Testis (tissue), 3 donors: ENCODE results near the gene IFIT1B. TPM values are rescaled to one million over a fixed set of nuclear protein-coding genes. Genes with fewer than 3 reads are reported as not detected.

ENCODE experiments used
- DNase-seq: peaks from one replicate; pipeline ENCODE4 v3.0.0-alpha.2; 2019
- H3K27ac ChIP-seq, 2 donors: fragments of 200-600 bp; sonication (generic); one replicate each; pipeline ENCODE4 v1.5.1; 2019
- H3K27me3 ChIP-seq: fragments of 200-600 bp; sonication (generic); one replicate; pipeline ENCODE4 v1.5.1; 2019
- H3K36me3 ChIP-seq: fragments of 200-600 bp; sonication (generic); one replicate; pipeline ENCODE4 v1.5.1; 2017; ENCODE audit warnings: low read depth; ENCODE audit errors: missing control alignments
- H3K4me1 ChIP-seq: fragments of 200-600 bp; sonication (generic); one replicate; pipeline ENCODE4 v1.5.1; 2019
- H3K4me3 ChIP-seq, 2 donors: fragments of 200-600 bp; sonication (generic); one replicate each; pipeline ENCODE4 v1.5.1; 2017 to 2019
- H3K9me3 ChIP-seq: fragments of 200-600 bp; sonication (generic); one replicate; pipeline ENCODE4 v1.5.1; 2017
- CTCF ChIP-seq, 3 experiments: fragments of 450-650 bp in 2 of 3; fragments of 200-600 bp in 1 of 3; sonication (generic) in 1 of 3; IDR thresholded peaks; one replicate each; pipeline ENCODE4 v1.5.1; 2016 to 2019; ENCODE audit warnings: antibody characterized with exemption in 3 of 3, mild to moderate bottlenecking in 2 of 3, moderate library complexity in 1 of 3
- POLR2A ChIP-seq: fragments of 450-650 bp; IDR thresholded peaks from one replicate; pipeline ENCODE4 v1.6.1; 2017; ENCODE audit warnings: antibody characterized with exemption, mild to moderate bottlenecking, moderate library complexity
- WGBS, 2 donors: methylation state at CpG; one replicate each; pipeline ENCODE4 v1.1.5; 2018; 5-methylcytosine and 5-hydroxymethylcytosine counted together
- intact Hi-C: fragments of 100-400 bp; cut with DNase I; formaldehyde crosslinking; loops from one replicate; pipeline ENCODE4 v1.15.1; 2023; ENCODE audit warnings: low total_unique reads
- polyA plus RNA-seq: library from polyadenylated mRNA; stranded (reverse); fragments of 350-450 nt; fragmentation: Illumina TruSeq; extraction: RNeasy Lipid Tissue Mini Kit (QIAGEN cat#74804); gene quantifications from one replicate; pipeline ENCODE4 v1.2.3, GENCODE V29; 2014; ENCODE audit warnings: low read depth, low replicate concordance; ENCODE audit not compliant: insufficient read depth
- total RNA-seq, 2 donors: library from RNA; depleted of rRNA; stranded (reverse); fragments of >200 nt; gene quantifications; one replicate each; pipeline ENCODE4 v1.2.3, GENCODE V29; 2016

The IFIT1B gene
- total and polyA plus RNA-seq, 3 donors from 2014 or later: not detected

- Histone ChIP-seq H3K27ac (no peak overlapping the region), H3K36me3 (no peaks in the 10 kb centered on the region), H3K9me3 (no peaks in the 10 kb centered on the region), H3K4me1 (peaks cover 16% of the 10 kb centered on the region), H3K4me3 (no peak overlapping the region), H3K27me3 (no peaks in the 10 kb centered on the region)
- TF ChIP-seq CTCF (IDR thresholded peaks at IDR 0.05) (no peak), POLR2A (no peak)
- WGBS, 2 donors: 81 to 91% methylated on average over 4 of the region's 4 CpGs
- DNase-seq: no peak
- intact Hi-C loops: no loop called here
These were observed 25.1 kb upstream of the IFIT1B start for GRCh38 chr10:89352802-89353201.

DNA sequence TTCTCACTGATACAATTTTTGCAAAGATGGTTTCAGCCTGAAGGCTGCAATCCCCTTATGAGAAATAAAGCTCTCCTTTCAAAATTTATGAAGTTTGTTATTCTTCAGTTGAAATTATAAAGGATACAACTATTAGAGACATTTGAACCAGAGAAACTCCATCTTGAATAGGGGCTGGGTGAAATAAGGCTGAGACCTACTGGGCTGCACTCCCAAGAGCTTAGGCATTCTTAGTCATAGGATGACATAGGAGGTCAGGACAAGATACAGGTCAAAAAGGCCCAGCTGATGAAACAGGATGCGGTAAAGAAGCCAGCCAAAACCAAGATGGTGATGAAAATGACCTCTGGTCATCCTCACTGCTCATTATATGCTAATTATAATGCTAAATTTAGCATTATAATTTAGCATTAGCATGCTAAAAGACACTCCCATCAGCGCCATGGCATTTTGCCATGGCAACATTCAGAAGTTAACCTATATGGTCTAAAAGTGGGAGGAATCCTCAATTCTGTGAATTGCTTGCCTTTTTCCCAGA is 22.4 kb upstream of the IFIT1B start:
- DNase-seq: no peak
- H3K36me3 ChIP-seq: no peaks in the 10 kb centered on the region
- intact Hi-C loops: no loop called here
- H3K4me1 ChIP-seq: peaks cover 15% of the 10 kb centered on the region
- H3K27ac ChIP-seq: no peak overlapping the region
- TF ChIP-seq POLR2A (no peak), CTCF (IDR thresholded peaks at IDR 0.05) (no peak)
- no peaks in the 10 kb centered on the region for H3K9me3 ChIP-seq
- 85 to 93% methylated on average over 2 of the region's 2 CpGs for WGBS, 2 donors
- no peaks in the 10 kb centered on the region for H3K27me3 ChIP-seq
- H3K4me3 ChIP-seq: no peak overlapping the region

DNA sequence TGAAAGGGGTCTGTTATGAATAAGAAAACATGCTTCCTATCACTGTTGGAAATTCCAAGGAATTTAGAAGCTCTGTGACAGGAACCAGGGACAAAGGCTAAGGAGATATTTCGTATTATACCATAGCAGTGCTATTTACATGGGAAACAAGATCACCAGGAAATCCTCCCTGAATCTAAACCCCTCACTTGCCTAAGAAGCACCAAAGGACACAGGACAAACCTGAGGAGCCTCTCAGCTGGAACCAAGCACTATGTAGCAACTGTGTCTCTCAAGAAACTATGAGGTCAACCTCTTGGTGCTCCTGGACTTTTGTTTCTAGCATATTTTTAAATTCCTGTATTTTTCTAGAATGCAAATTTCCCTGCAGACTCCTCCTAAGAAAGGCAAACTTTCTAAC is 20.8 kb upstream of the IFIT1B start:
- H3K36me3 ChIP-seq: no peaks in the 10 kb centered on the region
- no peaks in the 10 kb centered on the region for H3K27me3 ChIP-seq
- TF ChIP-seq CTCF (IDR thresholded peaks at IDR 0.05) (no peak), POLR2A (no peak)
- no peaks in the 10 kb centered on the region for H3K9me3 ChIP-seq
- DNase-seq: no peak
- H3K4me3 ChIP-seq: no peak overlapping the region
- H3K4me1 ChIP-seq: peaks cover 1% of the 10 kb centered on the region
- intact Hi-C loops: no loop called here
- 58 to 93% methylated on average over 1 of the region's 1 CpG for WGBS, 2 donors
- H3K27ac ChIP-seq: no peak overlapping the region

DNA sequence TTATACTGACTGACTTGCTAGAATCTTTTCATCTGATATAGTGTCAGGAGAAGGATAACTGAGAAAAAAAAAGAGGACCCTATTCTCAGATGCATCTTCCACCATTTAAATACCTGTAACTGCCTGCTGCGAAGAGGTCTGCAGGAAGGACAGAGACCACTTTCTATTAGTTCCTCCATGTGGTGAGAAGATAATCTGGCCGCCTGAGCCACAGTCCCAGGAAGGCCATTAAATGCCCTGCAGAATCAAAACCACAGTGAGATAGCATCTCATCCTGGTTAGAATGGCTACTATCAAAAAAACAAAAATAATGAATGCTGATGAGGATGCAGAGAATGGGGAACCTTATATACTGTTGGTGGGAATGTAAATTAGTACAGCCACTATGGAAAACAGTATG is 19.9 kb upstream of the IFIT1B start:
- no peak overlapping the region for H3K27ac ChIP-seq
- H3K36me3 ChIP-seq: no peaks in the 10 kb centered on the region
- no peaks in the 10 kb centered on the region for H3K9me3 ChIP-seq
- no peaks in the 10 kb centered on the region for H3K4me1 ChIP-seq
- no peak for TF ChIP-seq POLR2A
- TF ChIP-seq CTCF (IDR thresholded peaks at IDR 0.05): no peak
- no peak for DNase-seq
- intact Hi-C loops: no loop called here
- 93 to 97% methylated on average over 2 of the region's 2 CpGs for WGBS, 2 donors
- no peak overlapping the region for H3K4me3 ChIP-seq
- no peaks in the 10 kb centered on the region for H3K27me3 ChIP-seq

DNA sequence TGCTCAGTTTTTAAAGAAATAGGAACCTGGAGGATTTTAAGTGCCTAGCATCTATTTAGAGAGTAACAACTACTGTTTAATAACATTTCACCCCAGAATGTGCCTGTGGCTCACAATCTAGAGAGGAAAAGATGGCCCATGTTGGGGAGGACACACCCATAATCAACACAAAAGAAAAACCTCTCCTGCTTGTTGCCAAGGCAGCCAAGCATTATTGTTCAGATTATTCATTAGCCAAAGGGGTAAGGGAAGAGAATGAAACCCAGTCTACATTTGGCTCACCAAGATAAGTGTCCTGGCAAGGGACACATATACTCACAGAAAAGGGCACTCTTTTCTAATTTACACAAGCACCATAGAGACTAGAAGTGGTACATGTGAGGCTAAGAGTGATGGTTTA is 17.7 kb upstream of the IFIT1B start:
- no peak for TF ChIP-seq CTCF (IDR thresholded peaks at IDR 0.05)
- TF ChIP-seq POLR2A: no peak
- H3K9me3 ChIP-seq: no peaks in the 10 kb centered on the region
- intact Hi-C loops: no loop called here
- H3K27me3 ChIP-seq: no peaks in the 10 kb centered on the region
- H3K4me1 ChIP-seq: no peaks in the 10 kb centered on the region
- H3K27ac ChIP-seq: no peak overlapping the region
- no peaks in the 10 kb centered on the region for H3K36me3 ChIP-seq
- DNase-seq: no peak
- no peak overlapping the region for H3K4me3 ChIP-seq
